ENCODE results near the gene SNAPC5. TPM values are rescaled to one million over a fixed set of nuclear protein-coding genes. Genes with fewer than 3 reads are reported as not detected.

SNAPC5 gene, protein sequence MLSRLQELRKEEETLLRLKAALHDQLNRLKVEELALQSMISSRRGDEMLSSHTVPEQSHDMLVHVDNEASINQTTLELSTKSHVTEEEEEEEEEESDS
- total RNA-seq = 22.2 and 28.1 TPM in 2 replicates

GRCh38 chr15:66497502-66498455, at the start of gene SNAPC5:
Gene SNAPC5, minus strand, starts transcription at chr15:66497762. Its CDS starts 31 bp downstream, at chr15:66497731.
- intact Hi-C loops (cut with micrococcal nuclease) = loop anchor here (1.0 to 10.0 kb wide), 9 partner anchors 8 to 1363 kb away; partner anchors contain the start of genes DIS3L, MAP2K1, PDCD7 and SMAD6

DNA sequence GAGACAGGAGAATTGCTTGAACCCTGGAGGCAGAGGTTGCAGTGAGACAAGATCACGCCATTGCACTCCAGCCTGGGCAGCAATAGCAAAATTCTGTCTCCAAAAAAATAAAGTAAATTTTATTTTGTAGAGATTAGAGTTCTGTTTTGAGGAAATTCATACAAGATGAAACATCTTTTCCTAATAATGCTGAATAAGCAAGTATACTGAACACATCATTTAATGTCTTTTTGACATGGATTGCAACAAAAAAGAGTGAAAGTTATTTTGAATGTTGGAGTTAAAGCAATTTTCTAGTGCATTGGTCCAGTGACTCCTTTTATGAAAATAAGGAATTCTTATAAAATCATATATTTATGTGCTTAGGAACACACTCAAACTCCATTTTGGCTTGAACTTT, 47.7 kb upstream of the SNAPC5 start:
- intact Hi-C loops (cut with micrococcal nuclease) = no loop called here

DNA sequence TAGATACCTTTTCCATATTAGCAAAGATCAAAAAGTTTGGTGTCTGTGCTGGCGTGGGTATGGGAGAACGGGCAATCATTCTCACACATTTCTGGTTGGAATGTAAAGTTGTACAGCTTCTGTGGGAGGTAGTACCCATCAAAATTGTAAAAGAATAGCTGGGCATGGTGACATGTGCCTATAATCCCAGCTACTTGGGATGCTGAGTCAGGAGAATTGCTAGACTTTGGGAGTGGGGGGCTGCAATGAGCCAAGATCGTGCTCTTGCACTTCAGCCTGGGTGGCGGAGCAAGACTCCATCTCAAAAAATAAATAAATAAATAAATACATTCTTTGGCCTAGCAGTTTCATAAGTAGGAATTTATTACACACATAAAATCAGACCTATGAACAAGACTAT, 45.3 kb upstream of the SNAPC5 start:
- intact Hi-C loops (cut with micrococcal nuclease) = no loop called here

DNA sequence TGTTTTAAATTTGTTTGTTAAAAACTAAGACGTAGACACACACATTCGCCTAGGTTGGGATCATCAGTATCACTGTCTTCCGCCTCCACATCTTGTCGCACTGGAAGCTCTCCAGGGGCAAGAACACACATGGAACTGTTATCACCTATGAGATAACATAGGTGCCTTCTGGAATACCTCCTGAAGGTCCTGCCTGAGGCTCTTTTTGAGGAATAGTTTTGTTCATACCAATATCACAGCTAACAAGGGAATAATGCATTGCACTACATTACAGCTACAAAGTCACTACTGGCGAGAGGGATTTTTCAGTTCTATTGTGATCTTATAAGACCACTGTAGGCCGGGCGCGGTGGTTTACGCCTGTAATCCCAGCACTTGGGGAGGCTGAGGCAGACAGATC, 37.5 kb upstream of the SNAPC5 start:
- intact Hi-C loops (cut with micrococcal nuclease) = no loop called here

DNA sequence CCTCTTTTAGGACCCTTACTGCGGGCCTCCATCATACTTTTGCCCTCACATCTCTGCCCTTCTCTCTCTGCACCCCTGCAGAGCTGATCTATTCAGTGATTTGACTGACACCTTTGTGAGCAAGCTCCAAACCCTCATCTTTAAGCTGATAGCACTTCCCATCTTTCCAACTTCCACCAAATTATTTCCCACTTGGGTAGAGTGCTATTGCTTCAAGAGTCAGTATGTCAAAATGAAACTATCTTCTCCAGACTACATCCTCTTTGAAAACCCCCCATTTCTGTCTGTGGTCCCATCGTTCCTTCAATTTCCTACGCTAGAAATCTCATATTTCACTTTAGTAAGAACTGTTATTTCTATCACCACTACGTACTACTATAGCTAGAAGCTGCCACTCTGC, 27.3 kb upstream of the SNAPC5 start:
- intact Hi-C loops (cut with micrococcal nuclease) = no loop called here

- intact Hi-C loops (cut with micrococcal nuclease) = no loop called here
Measured at GRCh38 chr15:66523926-66524325, 26.4 kb upstream of the SNAPC5 start.

DNA sequence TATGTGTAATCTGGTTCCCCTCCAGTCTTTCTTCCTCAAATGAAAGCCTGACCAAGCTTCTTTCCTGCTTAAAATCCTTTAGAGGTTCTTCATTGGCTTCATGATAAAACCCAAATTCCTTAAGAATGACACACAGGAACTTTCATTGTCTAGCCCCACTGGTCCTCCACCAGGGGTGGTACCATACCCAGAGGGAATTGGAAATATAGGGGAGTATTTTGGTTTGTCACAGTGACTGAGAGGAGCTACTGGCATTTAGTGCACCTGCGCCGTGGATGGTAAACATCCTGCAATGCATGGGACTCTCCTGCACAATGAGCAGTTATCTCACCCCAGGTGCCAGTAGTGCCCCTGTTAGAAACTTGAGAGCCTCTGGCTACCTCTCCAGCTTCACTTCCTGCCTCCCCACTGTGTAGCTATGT, 18.4 kb upstream of the SNAPC5 start:
- intact Hi-C loops (cut with micrococcal nuclease) = no loop called here

GRCh38 chr15:66514586-66514985, 17.0 kb upstream of the SNAPC5 start:
- intact Hi-C loops (cut with micrococcal nuclease) = no loop called here

- intact Hi-C loops (cut with micrococcal nuclease) = loop anchor here (5.0 to 10.0 kb wide), 3 partner anchors 624 to 1769 kb away; partner anchors contain the start of genes FEM1B and RNU5B-1
Measured at GRCh38 chr15:66508293-66508883, 10.8 kb upstream of the SNAPC5 start.

- intact Hi-C loops (cut with micrococcal nuclease) = loop anchor here (1.0 to 10.0 kb wide), 10 partner anchors 9 to 1771 kb away; partner anchors contain the start of genes AAGAB, DPP8, FEM1B and IQCH
Measured at GRCh38 chr15:66505818-66506217, 8.3 kb upstream of the SNAPC5 start.

- intact Hi-C loops (cut with micrococcal nuclease) = loop anchor here (1.0 to 10.0 kb wide), 10 partner anchors 8 to 1772 kb away; partner anchors contain the start of genes AAGAB, DPP8, FEM1B and IQCH
Measured at GRCh38 chr15:66505430-66505811, 7.9 kb upstream of the SNAPC5 start.

- intact Hi-C loops (cut with micrococcal nuclease) = loop anchor here (1.0 to 10.0 kb wide), 11 partner anchors 7 to 1773 kb away; partner anchors contain the start of genes AAGAB, DIS3L, DPP8 and FEM1B
Measured at GRCh38 chr15:66504563-66505429, 7.2 kb upstream of the SNAPC5 start, which contains the start of the genes RPL4 and ZWILCH. Gene RPL4, minus strand, starts transcription at chr15:66504855. Its CDS starts 65 bp downstream, at chr15:66504790. Gene ZWILCH, plus strand, starts transcription at chr15:66505326. Its CDS starts 13 bp downstream, at chr15:66505339.

- intact Hi-C loops (cut with micrococcal nuclease) = loop anchor here (1.0 to 10.0 kb wide), 4 partner anchors 63 to 987 kb away; partner anchors contain the start of genes DIS3L and DPP8
Measured at GRCh38 chr15:66503780-66504562, 6.4 kb upstream of the SNAPC5 start.

- intact Hi-C loops (cut with micrococcal nuclease) = loop anchor here (10.0 kb wide), 1 partner anchor 618 kb away; no protein-coding TSS in a partner anchor
Measured at GRCh38 chr15:66503041-66503648, 5.6 kb upstream of the SNAPC5 start.

DNA sequence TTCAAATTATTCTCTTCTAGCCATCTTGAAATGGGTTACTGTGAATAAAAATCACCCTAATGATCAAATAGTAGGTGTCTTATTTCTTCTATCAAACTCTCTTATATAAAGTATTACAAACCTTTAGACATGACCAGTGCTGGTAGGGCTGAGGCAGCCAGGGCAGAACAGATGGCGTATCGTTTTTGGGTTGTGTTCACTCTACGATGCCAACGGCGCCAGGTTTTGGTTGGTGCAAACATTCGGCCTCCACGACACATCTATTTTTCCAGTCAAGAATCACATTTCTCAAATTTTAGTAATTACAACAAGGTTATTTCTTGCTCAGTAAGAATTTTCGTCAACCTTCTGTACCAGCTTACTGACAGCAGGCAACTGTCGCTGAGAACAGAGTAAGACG, 4.9 kb upstream of the SNAPC5 start:
- intact Hi-C loops (cut with micrococcal nuclease) = loop anchor here (10.0 kb wide), 1 partner anchor 618 kb away; no protein-coding TSS in a partner anchor

GRCh38 chr15:66500346-66500745, 2.8 kb upstream of the SNAPC5 start:
- intact Hi-C loops (cut with micrococcal nuclease) = loop anchor here (10.0 kb wide), 1 partner anchor 616 kb away; no protein-coding TSS in a partner anchor

DNA sequence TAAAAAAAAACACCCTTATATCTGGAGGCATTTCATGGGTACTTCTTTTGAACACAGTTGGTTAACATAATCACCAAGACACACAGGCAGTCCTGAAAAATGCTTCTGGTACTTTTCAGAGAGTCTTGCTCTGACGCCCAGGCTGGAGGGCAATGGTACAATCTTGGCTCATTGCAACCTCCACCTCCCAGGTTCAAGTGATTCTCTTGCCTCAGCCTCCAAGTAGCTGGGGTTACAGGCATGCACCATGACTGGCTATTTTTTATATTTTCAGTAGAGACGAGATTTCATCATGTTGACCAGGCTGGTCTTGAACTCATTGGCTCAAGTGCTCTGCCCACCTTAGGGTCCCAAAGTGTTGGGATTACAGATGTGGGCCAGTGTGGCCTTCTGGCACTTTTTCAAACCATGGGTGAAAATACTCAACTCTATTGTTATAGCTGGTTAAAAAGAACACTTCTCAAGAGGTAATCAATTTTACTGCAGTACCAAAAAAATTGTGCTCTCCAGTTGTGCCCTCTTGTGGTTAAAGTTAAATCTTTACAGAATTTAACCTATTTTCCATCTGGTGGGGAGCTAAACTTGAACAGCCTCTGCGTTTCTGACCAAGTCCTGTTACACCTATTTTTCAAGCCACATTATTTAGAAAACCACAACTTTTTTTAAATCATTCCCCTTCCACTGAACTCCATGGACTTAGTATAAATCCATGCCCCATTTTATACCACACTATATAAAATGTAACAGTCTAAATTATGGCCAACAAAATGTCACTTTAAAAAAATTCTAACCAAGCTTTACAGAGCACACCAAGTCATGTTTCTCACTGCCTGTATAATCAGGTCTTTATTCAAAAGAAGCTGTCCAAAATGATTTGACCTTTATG, 1.2 kb upstream of the SNAPC5 start:
- intact Hi-C loops (cut with micrococcal nuclease) = loop anchor here (1.0 to 10.0 kb wide), 4 partner anchors 161 to 1364 kb away; partner anchors contain the start of genes PDCD7 and SMAD6
